Stimulated activated CD4-positive, alpha-beta T cell treated with anti-CD3 and anti-CD28 coated beads, Interleukin-2, amount 100 ng/mL, for 4 hours (primary cell): ENCODE data around the gene MAPKAPK5.
"Not testable (repeated sequence)": the region's sequence is repeated elsewhere in the genome, so short reads cannot be mapped to it uniquely, and the experiment has no call there.

ENCODE experiments used
- DNase-seq: peaks from one replicate; pipeline ENCODE4 v3.0.0-alpha.2; 2020; ENCODE audit warnings: low read depth

The MAPKAPK5 gene

GRCh38 chr12:111841750-111842555 is at the start of gene MAPKAPK5:
Gene MAPKAPK5, plus strand, starts transcription at chr12:111842228. Its CDS starts 506 bp downstream, at chr12:111842734.
- DNase-seq = peak; percentile 97

- DNase-seq = no peak
These were observed 49.2 kb upstream of the MAPKAPK5 start for GRCh38 chr12:111792856-111793235.

- DNase-seq = no peak
These were observed 43.8 kb upstream of the MAPKAPK5 start for GRCh38 chr12:111798182-111798581.

GRCh38 chr12:111799758-111800157 is 42.3 kb upstream of the MAPKAPK5 start:
- no peak for DNase-seq

GRCh38 chr12:111803038-111803626 is 38.9 kb upstream of the MAPKAPK5 start:
- no peak for DNase-seq

- DNase-seq = no peak
These were observed 38.2 kb upstream of the MAPKAPK5 start for GRCh38 chr12:111803851-111804250.

- DNase-seq = no peak
These were observed 35.7 kb upstream of the MAPKAPK5 start for GRCh38 chr12:111806304-111806703.

- DNase-seq = no peak
These were observed 34.8 kb upstream of the MAPKAPK5 start for GRCh38 chr12:111807232-111807631.

- peak; percentile 42 for DNase-seq
These were observed 28.9 kb upstream of the MAPKAPK5 start for GRCh38 chr12:111812881-111813741.

- DNase-seq = no peak
These were observed 25.9 kb upstream of the MAPKAPK5 start for GRCh38 chr12:111816065-111816615.

GRCh38 chr12:111816898-111817297 is 25.1 kb upstream of the MAPKAPK5 start:
- DNase-seq = not testable (repeated sequence)

- DNase-seq = no peak
These were observed 23.7 kb upstream of the MAPKAPK5 start for GRCh38 chr12:111818340-111818739.

- no peak for DNase-seq
These were observed 22.6 kb upstream of the MAPKAPK5 start for GRCh38 chr12:111819191-111820158.

GRCh38 chr12:111820828-111821227 is 21.2 kb upstream of the MAPKAPK5 start:
- not testable (repeated sequence) for DNase-seq

- DNase-seq = no peak
These were observed 19.1 kb upstream of the MAPKAPK5 start for GRCh38 chr12:111822886-111823285.

GRCh38 chr12:111823891-111824290 is 18.1 kb upstream of the MAPKAPK5 start:
- no peak for DNase-seq

GRCh38 chr12:111824312-111824711 is 17.7 kb upstream of the MAPKAPK5 start:
- not testable (repeated sequence) for DNase-seq

- DNase-seq = no peak
These were observed 16.5 kb upstream of the MAPKAPK5 start for GRCh38 chr12:111825509-111825908.

GRCh38 chr12:111826316-111826715 is 15.7 kb upstream of the MAPKAPK5 start:
- no peak for DNase-seq

- DNase-seq = no peak
These were observed 15.0 kb upstream of the MAPKAPK5 start for GRCh38 chr12:111826992-111827391.

GRCh38 chr12:111827907-111828306 is 14.1 kb upstream of the MAPKAPK5 start:
- no peak for DNase-seq
